Measurements from ENCODE around the gene OR56B1.

Gene OR56B1

GRCh38 chr11:5726351-5726750, 9.9 kb upstream of the OR56B1 start:
- no peak for DNase-seq (ENCODE audit: low read depth in 2 of 2, low spot score in 1 of 2)

DNA sequence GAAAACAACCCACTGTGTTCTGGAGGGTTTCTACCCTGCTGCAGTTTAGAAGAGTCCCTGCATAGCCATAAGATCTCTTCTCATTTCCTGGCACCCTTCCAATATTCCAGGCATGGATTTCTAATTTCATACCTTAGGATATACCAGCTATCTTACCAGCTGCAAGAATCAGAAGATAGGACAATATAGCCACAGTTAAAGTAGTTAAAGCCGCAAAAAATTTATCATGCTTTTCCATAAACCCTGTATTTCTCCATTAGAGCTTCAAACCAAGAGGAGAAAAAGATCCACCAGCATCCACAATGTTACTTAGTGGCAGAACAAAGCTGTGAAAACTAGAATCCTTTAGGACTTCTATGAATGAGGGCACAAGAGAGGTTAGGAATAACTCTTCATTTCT, 8.6 kb upstream of the OR56B1 start:
- no peak for DNase-seq (ENCODE audit: low read depth in 2 of 2, low spot score in 1 of 2)

- no peak for DNase-seq (ENCODE audit: low read depth in 2 of 2, low spot score in 1 of 2)
Observed at GRCh38 chr11:5737091-5737490, 843 bp downstream of the OR56B1 start.

DNA sequence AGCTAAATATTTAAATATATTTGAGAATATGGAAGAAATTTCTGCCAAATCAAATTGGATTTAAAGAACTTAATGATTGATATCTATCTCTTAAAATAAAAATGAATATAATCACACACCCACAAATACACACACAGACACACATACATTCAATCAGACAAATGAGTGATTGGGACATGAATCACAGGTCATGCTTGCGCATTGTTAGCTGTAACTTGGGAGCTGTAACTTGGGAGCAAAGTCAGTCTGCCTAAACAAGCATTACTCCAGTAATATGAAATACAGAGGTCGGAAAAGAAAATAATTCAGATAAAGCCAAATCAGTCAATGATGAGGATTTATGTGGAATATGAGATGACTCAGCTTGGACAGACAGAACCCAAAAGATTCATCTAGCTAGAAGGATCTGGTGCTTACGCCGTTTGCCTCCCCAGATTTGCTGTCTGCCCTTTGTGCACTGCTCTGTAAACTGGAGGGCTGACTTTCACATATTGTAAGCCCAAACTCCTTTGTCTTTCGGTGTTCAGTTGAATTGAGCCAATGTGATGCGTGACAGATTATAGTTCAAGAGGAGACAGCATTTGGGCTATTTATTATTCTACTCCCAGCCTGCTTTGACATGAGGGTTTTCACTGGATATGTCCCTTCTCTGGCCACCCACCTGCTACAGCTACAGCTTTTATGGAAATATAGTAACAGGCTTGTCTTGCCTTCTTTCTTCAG, 1.6 kb downstream of the OR56B1 start:
- no peak for DNase-seq (ENCODE audit: low read depth in 2 of 2, low spot score in 1 of 2)

GRCh38 chr11:5738431-5738830, 2.2 kb downstream of the OR56B1 start:
- no peak for DNase-seq (ENCODE audit: low read depth in 2 of 2, low spot score in 1 of 2)

GRCh38 chr11:5746614-5747013, 10.4 kb downstream of the OR56B1 start:
- DNase-seq (ENCODE audit: low read depth in 2 of 2, low spot score in 1 of 2): no peak

- DNase-seq (ENCODE audit: low read depth in 2 of 2, low spot score in 1 of 2): no peak
Observed at GRCh38 chr11:5749836-5750235, 13.6 kb downstream of the OR56B1 start.

GRCh38 chr11:5753943-5754342, 17.7 kb downstream of the OR56B1 start, which contains the start of gene OR52N4:
TSS of gene OR52N4 (plus strand) at chr11:5754243. CDS start at chr11:5754741, 498 bp downstream.
- DNase-seq (ENCODE audit: low read depth in 2 of 2, low spot score in 1 of 2): no peak

DNA sequence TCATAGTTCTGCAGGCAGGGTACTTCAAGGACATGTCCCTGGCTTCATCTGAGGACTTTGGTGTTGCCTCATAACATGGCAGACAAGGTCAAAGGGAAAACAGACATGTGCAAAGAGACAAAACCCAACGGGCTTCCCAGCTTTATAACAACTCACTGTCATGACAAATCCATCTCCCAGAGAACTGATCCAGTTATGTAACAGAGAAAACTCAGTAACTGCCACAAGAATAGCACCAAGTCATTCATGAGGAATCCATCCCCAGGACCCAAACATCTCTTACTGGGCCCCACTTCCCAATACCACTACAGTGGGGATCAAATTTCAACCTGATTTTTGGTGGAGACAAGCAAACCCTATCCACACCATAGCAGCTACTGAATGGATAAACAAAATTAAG, 30.8 kb downstream of the OR56B1 start:
- DNase-seq (ENCODE audit: low read depth in 2 of 2, low spot score in 1 of 2): no peak

DNA sequence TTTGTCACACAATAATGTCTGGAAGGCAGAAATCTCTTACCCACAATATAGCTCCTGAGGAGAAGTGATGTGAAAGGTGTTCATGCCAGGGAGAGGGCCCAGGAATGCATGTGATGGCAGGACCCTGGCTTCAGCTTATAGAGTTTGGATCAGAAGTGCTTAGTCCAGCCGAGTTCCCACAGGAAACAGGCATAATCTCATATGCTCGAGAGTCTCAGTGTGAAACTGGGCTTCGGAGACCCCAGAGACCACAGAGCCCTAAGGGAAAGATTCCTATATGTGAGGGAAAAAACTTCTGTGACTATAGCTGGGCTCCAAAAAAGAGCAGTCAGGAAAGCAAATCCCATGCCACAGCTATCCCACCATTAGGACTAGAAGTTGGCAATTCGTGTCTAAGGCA, 47.0 kb downstream of the OR56B1 start, which contains the start of gene OR52N5:
TSS of gene OR52N5 (minus strand) at position 101 of the 400 bp plus-strand sequence. CDS start 4,721 bp downstream, outside the sequence.
- DNase-seq (ENCODE audit: low read depth in 2 of 2, low spot score in 1 of 2): no peak
